HG02610 (cell line): ENCODE data around the gene ADGRG2.

Experiments used
- ATAC-seq: cut with Tn5 transposase; IDR thresholded peaks from one replicate; pipeline ENCODE4 v1.9.1; 2021; ENCODE audit warnings: mild to moderate bottlenecking, moderate library complexity; ENCODE audit not compliant: unreplicated experiment

The ADGRG2 gene, protein sequence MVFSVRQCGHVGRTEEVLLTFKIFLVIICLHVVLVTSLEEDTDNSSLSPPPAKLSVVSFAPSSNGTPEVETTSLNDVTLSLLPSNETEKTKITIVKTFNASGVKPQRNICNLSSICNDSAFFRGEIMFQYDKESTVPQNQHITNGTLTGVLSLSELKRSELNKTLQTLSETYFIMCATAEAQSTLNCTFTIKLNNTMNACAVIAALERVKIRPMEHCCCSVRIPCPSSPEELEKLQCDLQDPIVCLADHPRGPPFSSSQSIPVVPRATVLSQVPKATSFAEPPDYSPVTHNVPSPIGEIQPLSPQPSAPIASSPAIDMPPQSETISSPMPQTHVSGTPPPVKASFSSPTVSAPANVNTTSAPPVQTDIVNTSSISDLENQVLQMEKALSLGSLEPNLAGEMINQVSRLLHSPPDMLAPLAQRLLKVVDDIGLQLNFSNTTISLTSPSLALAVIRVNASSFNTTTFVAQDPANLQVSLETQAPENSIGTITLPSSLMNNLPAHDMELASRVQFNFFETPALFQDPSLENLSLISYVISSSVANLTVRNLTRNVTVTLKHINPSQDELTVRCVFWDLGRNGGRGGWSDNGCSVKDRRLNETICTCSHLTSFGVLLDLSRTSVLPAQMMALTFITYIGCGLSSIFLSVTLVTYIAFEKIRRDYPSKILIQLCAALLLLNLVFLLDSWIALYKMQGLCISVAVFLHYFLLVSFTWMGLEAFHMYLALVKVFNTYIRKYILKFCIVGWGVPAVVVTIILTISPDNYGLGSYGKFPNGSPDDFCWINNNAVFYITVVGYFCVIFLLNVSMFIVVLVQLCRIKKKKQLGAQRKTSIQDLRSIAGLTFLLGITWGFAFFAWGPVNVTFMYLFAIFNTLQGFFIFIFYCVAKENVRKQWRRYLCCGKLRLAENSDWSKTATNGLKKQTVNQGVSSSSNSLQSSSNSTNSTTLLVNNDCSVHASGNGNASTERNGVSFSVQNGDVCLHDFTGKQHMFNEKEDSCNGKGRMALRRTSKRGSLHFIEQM

GRCh38 chrX:19121898-19122640 is at the start of gene ADGRG2:
Gene ADGRG2 (minus strand): TSS chrX:19122468. CDS start chrX:19068834, 53,634 bp downstream.
- ATAC-seq, result no peak

- ATAC-seq, result no peak
Measured at GRCh38 chrX:19168609-19169008, 46.3 kb upstream of the ADGRG2 start.

DNA sequence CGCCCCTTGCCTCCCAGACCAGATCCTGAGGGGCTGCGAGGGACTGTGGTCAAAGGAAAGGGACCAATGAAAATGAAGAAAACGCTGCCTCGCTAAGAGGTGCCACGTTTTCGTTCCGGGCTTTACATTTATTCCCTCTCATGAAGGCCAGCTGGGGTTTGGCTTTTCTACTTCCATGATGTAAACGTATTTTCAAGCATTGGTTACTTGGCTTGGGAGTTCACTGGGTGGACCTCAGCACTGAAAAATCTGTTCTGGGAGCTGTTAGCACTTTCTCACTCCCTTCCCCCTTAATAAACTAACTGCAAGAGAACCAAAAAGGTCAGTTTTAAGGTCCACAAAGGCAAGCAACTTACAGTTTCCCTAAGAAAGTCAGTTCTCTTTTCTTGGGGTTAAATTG is 40.6 kb upstream of the ADGRG2 start:
- no peak for ATAC-seq

DNA sequence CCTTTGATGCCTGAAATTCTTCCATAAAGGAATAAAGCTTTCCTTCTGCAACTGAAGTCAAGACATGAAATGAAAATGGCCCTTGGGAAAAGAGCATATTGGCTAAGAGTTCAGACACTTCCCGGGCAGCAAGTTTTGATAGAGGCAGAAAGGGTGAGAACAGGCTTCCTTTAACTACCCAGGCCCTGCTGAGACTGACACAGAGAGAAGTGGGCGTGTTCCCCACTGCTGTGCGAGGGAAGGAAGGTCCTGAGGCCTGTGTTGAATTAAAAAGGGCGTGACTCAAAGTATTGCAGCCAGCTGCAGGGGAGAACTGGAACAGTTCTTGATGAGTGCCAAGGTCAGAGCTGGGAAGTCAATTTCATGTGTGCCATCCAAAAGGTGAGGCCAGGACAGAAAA is 33.9 kb upstream of the ADGRG2 start:
- no peak for ATAC-seq

DNA sequence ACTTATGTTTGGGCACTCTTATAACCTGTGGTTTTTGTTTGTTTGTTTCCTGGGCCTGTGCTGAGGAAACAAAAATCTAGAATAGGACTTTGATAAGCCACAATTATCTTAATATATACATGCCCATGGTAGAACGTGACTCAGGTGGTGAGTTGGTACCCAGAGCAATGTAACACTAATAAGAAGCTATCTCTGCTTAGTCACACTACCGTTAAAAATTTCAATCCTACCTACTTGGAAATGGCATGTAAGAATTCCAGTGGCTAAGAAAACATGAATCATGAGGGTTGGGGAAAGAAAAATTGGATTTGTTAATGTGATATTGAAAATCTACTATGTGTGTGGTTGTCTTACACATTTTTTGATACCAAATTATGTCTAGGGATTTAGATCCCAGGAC is 30.5 kb upstream of the ADGRG2 start:
- no peak for ATAC-seq

DNA sequence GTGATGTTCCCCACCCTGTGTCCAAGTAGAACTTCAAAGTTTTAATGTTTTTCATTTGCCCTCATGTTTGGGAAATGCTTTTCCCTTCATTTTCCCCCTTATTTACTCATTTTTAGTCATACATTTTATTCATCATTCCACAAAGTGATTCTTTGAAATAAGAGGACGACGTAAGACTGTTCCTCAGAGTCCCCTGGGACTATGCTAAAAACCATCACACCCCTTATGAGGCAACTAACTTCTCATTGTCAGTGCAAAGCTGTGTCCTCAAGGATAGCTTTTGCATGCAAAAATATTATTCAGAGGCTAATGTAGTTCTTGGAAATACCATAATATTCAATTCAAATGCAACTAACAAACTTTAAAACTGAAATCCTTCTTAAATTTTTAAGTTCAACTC is 14.8 kb upstream of the ADGRG2 start:
- no peak for ATAC-seq

DNA sequence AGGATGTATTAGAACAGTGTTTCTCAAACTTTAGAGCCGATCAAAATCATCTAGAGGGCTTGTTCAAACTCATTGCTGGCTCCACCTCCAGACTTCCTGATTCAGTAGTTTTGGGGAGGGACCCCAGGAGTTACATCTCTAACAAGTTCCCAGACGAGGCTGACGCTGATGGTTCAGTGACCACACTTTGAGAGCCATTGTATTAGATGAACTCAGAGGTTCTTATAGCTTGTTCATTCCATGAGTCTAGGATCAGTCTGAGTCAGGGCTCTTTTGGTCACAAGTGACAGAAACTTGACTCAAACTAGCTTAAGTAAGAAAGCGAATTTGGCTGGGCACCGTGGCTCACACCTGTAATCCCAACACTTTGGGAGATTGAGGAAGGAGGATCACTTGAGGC is 11.5 kb upstream of the ADGRG2 start:
- ATAC-seq, result no peak

GRCh38 chrX:19133231-19133630 is 11.0 kb upstream of the ADGRG2 start:
- no peak for ATAC-seq

DNA sequence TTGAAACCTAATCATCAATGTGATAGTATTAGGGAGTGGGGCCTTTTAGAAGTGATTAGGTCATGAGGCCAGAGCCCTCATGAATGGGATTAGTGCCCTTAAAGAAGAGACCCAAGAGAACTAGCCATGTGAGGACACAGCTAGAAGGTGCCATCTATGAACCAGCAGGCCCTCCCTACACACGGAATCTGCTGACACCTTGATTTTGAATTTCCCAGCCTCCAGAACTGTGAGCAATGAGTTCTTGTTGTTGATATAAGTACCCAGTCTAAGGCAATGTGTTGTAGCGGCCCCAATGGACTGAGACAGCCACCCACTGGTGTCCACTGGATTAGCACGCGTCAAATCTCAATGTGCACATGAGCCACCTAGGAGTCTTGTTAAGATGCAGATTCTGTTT is 8.4 kb upstream of the ADGRG2 start:
- no peak for ATAC-seq

GRCh38 chrX:19129694-19130093 is 7.4 kb upstream of the ADGRG2 start:
- no peak for ATAC-seq

DNA sequence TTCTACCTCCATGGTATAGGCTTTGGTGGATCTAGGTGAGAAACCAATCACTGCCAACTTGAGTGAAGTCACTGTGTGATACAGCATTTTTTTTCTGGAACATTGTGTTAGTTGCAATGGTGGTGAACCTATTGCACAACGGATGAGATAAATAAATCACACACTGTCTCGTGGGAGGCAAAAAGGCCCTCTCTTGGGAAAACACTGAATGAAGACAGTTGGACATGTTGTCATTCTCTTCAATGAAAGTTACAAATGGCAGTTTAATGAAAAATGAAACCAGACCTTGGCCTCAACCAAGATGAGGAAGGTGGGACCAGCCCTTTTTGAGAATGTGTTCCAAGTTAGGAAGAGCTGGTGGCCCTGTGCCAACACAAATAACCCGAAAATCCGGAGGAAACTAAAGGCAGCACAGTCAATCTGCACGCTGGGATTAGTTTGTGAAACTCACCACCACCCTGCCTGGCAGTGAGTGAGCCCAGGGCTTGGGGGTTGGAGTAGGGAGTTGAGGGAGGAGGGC is 5.4 kb upstream of the ADGRG2 start:
- ATAC-seq, result no peak

GRCh38 chrX:19122641-19123009 is 357 bp upstream of the ADGRG2 start:
- ATAC-seq, result no peak

GRCh38 chrX:19121466-19121865 is 802 bp downstream of the ADGRG2 start:
- no peak for ATAC-seq

DNA sequence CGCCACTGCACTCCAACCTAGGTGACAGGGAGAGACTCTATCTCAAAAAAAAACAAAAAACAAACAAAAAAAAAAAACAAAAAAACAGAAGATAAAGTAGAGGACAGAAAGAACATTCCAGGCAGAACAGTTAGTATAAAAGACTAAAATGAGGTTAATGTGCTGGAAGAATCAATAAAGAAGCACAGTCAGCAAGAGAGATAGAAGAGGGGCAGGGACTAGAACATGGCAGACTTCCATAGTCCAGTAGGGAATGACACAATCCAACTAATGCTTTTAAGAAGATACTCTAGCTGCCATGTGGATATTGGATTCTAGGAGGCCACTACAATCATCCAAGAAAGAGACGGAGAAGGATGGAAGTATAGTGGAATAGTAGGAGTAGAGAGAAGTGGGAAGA is 11.6 kb downstream of the ADGRG2 start:
- ATAC-seq, result no peak

- no peak for ATAC-seq
Measured at GRCh38 chrX:19107035-19107434, 15.2 kb downstream of the ADGRG2 start.

DNA sequence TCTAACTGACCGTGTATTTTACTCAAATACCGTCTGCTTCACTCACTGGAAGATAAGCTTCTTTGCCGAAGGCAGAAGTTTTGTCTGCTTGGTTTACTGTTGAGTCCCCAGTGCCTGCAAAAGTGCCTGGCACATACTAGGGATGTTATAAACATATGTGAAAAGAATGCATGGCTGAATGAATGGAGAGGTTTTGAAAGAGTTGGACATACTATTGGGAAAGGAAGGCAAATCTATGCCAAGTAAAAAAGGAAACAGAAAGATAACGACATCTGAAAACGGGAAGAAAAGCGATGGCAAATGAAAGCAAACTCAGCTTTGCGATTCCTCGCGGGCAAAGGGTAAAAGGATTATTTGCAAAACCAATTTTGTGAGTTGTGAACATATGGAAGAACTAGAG is 21.7 kb downstream of the ADGRG2 start:
- ATAC-seq, result no peak

DNA sequence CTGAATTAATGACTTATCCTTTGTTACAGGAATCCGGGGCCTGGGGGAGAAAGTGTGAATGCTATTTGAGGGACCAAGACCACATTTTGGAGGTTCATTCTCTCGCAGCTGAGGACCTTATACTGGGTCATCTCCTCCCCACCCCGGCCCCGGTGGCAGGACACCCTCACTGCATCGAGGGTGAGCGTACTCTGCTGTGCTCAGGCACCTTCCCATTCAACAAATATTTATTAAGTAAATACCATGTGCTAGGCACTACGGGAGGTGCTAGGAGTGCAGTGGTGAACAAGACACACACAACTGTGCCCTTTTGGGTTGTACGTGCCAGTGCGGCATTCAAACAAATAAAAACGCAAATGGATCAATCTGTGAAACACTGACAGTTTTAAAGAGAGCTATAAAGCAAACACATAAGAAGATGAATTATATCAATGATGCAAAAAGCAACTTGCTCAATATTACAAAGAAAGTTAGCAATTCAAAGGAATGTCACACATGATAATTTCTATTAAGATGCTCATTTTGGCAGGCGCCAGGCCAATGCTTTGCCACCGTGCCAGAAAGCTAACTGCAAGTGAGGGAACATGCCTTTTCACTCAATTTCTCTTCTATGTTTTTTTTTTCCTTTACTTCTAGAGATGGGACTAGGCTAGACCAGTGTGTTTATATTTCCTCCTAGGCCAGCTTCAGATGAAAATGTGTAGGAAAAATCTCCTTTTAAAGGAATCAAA is 24.6 kb downstream of the ADGRG2 start:
- ATAC-seq, result no peak

- no peak for ATAC-seq
Measured at GRCh38 chrX:19096586-19096985, 25.7 kb downstream of the ADGRG2 start.

DNA sequence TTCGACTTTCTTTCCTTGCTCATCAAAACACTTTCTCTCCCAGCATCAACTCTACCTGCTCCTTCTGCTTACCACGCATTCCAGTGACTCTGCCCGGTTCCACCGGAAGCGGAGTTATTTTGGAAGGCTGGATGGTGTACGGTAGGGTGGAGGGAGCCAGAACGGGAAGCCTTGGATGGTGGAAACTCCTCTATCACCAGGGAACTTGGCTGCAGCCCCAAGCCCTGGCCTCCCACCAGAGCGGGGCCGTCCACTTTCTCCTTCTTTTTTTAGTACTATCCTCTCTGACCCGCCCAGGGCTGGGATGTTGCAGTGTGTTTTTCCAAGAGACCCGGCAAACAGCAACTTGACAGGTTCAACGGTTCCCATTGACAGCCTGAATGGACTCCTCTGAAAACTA is 27.6 kb downstream of the ADGRG2 start:
- no peak for ATAC-seq

- no peak for ATAC-seq
Measured at GRCh38 chrX:19091596-19091995, 30.7 kb downstream of the ADGRG2 start.
